PC-9 (cell line): ENCODE data around the gene KBTBD6.

ENCODE experiments used
- CTCF ChIP-seq: fragments of 200-600 bp; sonication (generic); conservative IDR thresholded peaks from 2 replicates; pipeline ENCODE4 v1.6.1; 2017; ENCODE audit warnings: mixed run types, antibody characterized with exemption, mild to moderate bottlenecking, moderate library complexity
- EZH2 ChIP-seq: fragments of 200-600 bp; sonication (generic); IDR thresholded peaks from 2 replicates; pipeline ENCODE4 v1.8.0; 2017; ENCODE audit warnings: antibody characterized with exemption, low read depth

GRCh38 chr13:41156620-41157019 is 24.0 kb upstream of the KBTBD6 start:
- TF ChIP-seq CTCF = no peak
- no peak for TF ChIP-seq EZH2
